ENCODE results near the gene NBL1.

DNA sequence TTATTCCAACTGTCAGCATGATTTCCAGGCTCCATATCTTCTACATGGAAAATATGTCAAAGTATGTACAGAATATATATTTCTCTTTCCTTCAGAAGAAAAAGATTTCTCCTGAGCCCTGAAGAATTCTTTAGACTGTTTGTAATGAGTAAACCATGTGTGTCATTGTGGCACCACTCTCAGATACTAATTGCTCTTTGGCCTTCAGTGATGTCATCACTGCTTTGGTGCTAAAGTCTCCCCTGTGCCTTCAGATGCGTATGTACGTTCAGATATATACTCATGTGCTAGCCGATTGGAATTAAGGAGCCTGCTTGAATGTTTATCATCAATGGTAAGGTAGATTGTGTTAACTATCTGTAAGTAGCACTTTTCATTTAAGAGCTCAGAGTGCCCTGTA lies 20.6 kb upstream of the NBL1 start:
- TF ChIP-seq, protein P1, sequence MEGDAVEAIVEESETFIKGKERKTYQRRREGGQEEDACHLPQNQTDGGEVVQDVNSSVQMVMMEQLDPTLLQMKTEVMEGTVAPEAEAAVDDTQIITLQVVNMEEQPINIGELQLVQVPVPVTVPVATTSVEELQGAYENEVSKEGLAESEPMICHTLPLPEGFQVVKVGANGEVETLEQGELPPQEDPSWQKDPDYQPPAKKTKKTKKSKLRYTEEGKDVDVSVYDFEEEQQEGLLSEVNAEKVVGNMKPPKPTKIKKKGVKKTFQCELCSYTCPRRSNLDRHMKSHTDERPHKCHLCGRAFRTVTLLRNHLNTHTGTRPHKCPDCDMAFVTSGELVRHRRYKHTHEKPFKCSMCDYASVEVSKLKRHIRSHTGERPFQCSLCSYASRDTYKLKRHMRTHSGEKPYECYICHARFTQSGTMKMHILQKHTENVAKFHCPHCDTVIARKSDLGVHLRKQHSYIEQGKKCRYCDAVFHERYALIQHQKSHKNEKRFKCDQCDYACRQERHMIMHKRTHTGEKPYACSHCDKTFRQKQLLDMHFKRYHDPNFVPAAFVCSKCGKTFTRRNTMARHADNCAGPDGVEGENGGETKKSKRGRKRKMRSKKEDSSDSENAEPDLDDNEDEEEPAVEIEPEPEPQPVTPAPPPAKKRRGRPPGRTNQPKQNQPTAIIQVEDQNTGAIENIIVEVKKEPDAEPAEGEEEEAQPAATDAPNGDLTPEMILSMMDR (IDR thresholded peaks at IDR 0.05; ENCODE audit: low read depth, low read length) = no peak
- TF ChIP-seq, protein P2, sequence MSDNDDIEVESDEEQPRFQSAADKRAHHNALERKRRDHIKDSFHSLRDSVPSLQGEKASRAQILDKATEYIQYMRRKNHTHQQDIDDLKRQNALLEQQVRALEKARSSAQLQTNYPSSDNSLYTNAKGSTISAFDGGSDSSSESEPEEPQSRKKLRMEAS (IDR thresholded peaks at IDR 0.05; ENCODE audit: low read depth, low read length) = no peak
- TF ChIP-seq POLR2A (IDR thresholded peaks at IDR 0.05; ENCODE audit: extremely low read depth, insufficient read length) = no peak
- TF ChIP-seq MYC (IDR thresholded peaks at IDR 0.05; ENCODE audit: low read depth, low read length) = no peak

Data from NB4 (cell line).